Measurements from ENCODE around the gene SLC6A20. TPM values are rescaled to one million over a fixed set of nuclear protein-coding genes. Genes with fewer than 3 reads are reported as not detected.

Gene SLC6A20
- polyA plus RNA-seq, 1 donor (not counting 4 experiments of a cell fraction or from before 2014, with no cell fraction given): 0.34 TPM

DNA sequence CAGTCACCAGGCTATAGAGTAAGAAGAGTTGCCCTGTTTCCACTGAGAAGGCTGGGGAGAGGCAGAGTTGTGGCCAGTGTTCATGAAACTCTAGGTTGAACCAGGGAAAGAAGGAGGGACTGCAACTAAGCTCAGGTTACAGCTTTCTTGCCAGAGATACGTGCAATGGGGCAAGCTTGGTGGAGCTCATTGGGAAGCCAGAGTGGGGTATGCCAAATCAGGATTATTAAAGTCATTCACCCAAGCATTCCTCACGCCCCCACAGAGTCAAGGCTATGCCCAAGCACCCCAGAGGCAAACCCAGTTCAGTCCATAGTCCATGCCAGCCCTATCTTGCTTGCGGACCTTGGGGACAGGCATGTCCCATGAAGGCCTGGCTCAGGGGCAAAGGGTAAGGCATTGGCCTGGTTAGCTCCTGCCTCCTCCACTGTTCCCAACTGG lies 17.6 kb downstream of the SLC6A20 start:
- Histone ChIP-seq H3K27ac (ENCODE audit: control insufficient read depth, insufficient read depth, low read length) (no peak overlapping the region), H3K27me3 (ENCODE audit: control insufficient read depth, extremely low read depth, insufficient read depth, low read length) (peaks cover 41% of the 10 kb centered on the region), H3K4me1 (ENCODE audit: control insufficient read depth, extremely low read depth, insufficient read depth, low read length) (no peaks in the 10 kb centered on the region), H3K79me2 (ENCODE audit: control insufficient read depth, insufficient read depth, low read length) (no peaks in the 10 kb centered on the region), H3K4me3 (ENCODE audit: control insufficient read depth in 2 of 3, extremely low read depth in 1 of 3, insufficient read depth in 2 of 3, low read depth in 1 of 3, low read length in 3 of 3) (no peak overlapping the region), H4K20me1 (ENCODE audit: control insufficient read depth, extremely low read depth, insufficient read depth, low read length) (no peaks in the 10 kb centered on the region), H3K36me3 (ENCODE audit: control insufficient read depth in 2 of 2, extremely low read depth in 1 of 2, insufficient read depth in 2 of 2, low read length in 2 of 2) (no peaks in the 10 kb centered on the region), H3K4me2 (ENCODE audit: control insufficient read depth, extremely low read depth, insufficient read depth, low read depth, low read length) (no peak overlapping the region), H3K9ac (ENCODE audit: control insufficient read depth, extremely low read depth, insufficient read depth, low read length) (no peak overlapping the region), H3K9me3 (ENCODE audit: control insufficient read depth, low read depth, low read length) (no peaks in the 10 kb centered on the region), H2AFZ (ENCODE audit: control insufficient read depth, low read length) (no peak overlapping the region), H3K9me1 (ENCODE audit: control insufficient read depth, extremely low read depth, insufficient read depth, low read length) (no peaks in the 10 kb centered on the region)
- DNase-seq (ENCODE audit: low read depth, low spot score) (no peak), FAIRE-seq (no peak)
- TF ChIP-seq EZH2 (IDR thresholded peaks at IDR 0.05; ENCODE audit: low read length): no peak
- TF ChIP-seq, protein P1, sequence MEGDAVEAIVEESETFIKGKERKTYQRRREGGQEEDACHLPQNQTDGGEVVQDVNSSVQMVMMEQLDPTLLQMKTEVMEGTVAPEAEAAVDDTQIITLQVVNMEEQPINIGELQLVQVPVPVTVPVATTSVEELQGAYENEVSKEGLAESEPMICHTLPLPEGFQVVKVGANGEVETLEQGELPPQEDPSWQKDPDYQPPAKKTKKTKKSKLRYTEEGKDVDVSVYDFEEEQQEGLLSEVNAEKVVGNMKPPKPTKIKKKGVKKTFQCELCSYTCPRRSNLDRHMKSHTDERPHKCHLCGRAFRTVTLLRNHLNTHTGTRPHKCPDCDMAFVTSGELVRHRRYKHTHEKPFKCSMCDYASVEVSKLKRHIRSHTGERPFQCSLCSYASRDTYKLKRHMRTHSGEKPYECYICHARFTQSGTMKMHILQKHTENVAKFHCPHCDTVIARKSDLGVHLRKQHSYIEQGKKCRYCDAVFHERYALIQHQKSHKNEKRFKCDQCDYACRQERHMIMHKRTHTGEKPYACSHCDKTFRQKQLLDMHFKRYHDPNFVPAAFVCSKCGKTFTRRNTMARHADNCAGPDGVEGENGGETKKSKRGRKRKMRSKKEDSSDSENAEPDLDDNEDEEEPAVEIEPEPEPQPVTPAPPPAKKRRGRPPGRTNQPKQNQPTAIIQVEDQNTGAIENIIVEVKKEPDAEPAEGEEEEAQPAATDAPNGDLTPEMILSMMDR (optimal IDR thresholded peaks at IDR 0.05 in 1 of 3, IDR thresholded peaks at IDR 0.05 in 1 of 3, conservative IDR thresholded peaks at IDR 0.05 in 1 of 3; ENCODE audit: extremely low read depth in 1 of 3, insufficient read depth in 2 of 3, low read length in 3 of 3): no peak
- dilution Hi-C loops (cut with MboI; ENCODE audit: extremely low pct_ligation_motif_present, low sequenced_read_pairs): no loop called here

DNA sequence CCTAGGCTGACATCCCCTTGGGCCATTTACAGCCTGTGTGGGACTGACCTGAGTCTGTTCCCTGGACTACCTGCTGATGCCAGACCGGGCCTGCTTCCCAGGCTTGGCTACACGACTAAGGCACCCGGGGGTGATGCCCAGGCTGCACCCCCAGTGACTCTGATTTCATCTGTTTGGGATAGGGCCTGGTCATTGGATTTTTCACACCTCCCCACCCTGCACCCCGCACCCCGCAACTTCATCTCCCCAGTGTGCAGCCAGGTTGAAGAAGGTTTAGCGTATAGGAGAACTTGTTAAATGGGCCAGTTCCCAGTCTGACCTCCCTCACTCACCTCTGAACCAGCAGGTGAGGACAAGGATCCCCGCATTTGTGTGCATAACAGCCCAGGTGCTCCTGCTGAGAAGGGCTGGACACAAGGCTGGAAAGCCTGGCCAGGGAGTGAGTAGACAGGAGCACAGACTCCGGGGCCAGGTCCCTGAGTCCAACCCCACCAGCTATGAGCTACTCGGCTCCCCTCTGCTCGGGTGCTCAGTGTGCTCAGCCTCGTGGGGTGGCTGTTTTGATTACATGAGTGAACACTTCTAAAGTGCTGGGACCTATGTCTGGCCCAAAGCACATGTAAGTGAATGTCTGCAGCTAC lies 18.5 kb downstream of the SLC6A20 start:
- FAIRE-seq (no peak), DNase-seq (ENCODE audit: low read depth, low spot score) (no peak)
- Histone ChIP-seq H3K9ac (ENCODE audit: control insufficient read depth, extremely low read depth, insufficient read depth, low read length) (no peak overlapping the region), H2AFZ (ENCODE audit: control insufficient read depth, low read length) (no peak overlapping the region), H3K4me3 (ENCODE audit: control insufficient read depth in 2 of 3, extremely low read depth in 1 of 3, insufficient read depth in 2 of 3, low read depth in 1 of 3, low read length in 3 of 3) (no peak overlapping the region), H3K9me3 (ENCODE audit: control insufficient read depth, low read depth, low read length) (no peaks in the 10 kb centered on the region), H3K79me2 (ENCODE audit: control insufficient read depth, insufficient read depth, low read length) (no peaks in the 10 kb centered on the region), H3K27me3 (ENCODE audit: control insufficient read depth, extremely low read depth, insufficient read depth, low read length) (peaks cover 41% of the 10 kb centered on the region), H3K27ac (ENCODE audit: control insufficient read depth, insufficient read depth, low read length) (no peak overlapping the region), H3K4me1 (ENCODE audit: control insufficient read depth, extremely low read depth, insufficient read depth, low read length) (no peaks in the 10 kb centered on the region), H3K36me3 (ENCODE audit: control insufficient read depth in 2 of 2, extremely low read depth in 1 of 2, insufficient read depth in 2 of 2, low read length in 2 of 2) (no peaks in the 10 kb centered on the region), H3K9me1 (ENCODE audit: control insufficient read depth, extremely low read depth, insufficient read depth, low read length) (no peaks in the 10 kb centered on the region), H4K20me1 (ENCODE audit: control insufficient read depth, extremely low read depth, insufficient read depth, low read length) (no peaks in the 10 kb centered on the region), H3K4me2 (ENCODE audit: control insufficient read depth, extremely low read depth, insufficient read depth, low read depth, low read length) (no peak overlapping the region)
- TF ChIP-seq, protein P1 (optimal IDR thresholded peaks at IDR 0.05 in 1 of 3, IDR thresholded peaks at IDR 0.05 in 1 of 3, conservative IDR thresholded peaks at IDR 0.05 in 1 of 3; ENCODE audit: extremely low read depth in 1 of 3, insufficient read depth in 2 of 3, low read length in 3 of 3): no peak
- no peak for TF ChIP-seq EZH2 (IDR thresholded peaks at IDR 0.05; ENCODE audit: low read length)
- dilution Hi-C loops (cut with MboI; ENCODE audit: extremely low pct_ligation_motif_present, low sequenced_read_pairs): no loop called here

All from keratinocyte (primary cell).